Liver (tissue), 3 donors: ENCODE results near the gene CES1.
"Not testable (repeated sequence)": the region's sequence is repeated elsewhere in the genome, so short reads cannot be mapped to it uniquely, and the experiment has no call there.

Source experiments
- EGR1 ChIP-seq, 2 donors: IDR thresholded peaks; 2 replicates each; pipeline ENCODE4 v1.6.1; 2016 to 2018; ENCODE audit warnings: antibody characterized with exemption in 2 of 2, low read depth in 2 of 2
- FOXA2 ChIP-seq: IDR thresholded peaks from 2 replicates; pipeline ENCODE4 v1.6.1; 2016; ENCODE audit warnings: antibody characterized with exemption
- JUND ChIP-seq, 2 donors: IDR thresholded peaks; 2 replicates each; pipeline ENCODE4 v1.6.1; 2016; ENCODE audit warnings: antibody characterized with exemption in 2 of 2
- MAX ChIP-seq: IDR thresholded peaks from 2 replicates; pipeline ENCODE4 v1.6.1; 2016; ENCODE audit warnings: antibody characterized with exemption
- REST ChIP-seq: IDR thresholded peaks from 2 replicates; pipeline ENCODE4 v1.6.1; 2016; ENCODE audit warnings: antibody characterized with exemption, mild to moderate bottlenecking
- YY1 ChIP-seq: IDR thresholded peaks from 2 replicates; pipeline ENCODE4 v1.6.1; 2016; ENCODE audit warnings: antibody characterized with exemption, mild to moderate bottlenecking
- TF ChIP-seq, protein P1 (sequence below): fragments of 150-350 bp; IDR thresholded peaks from 2 replicates; pipeline ENCODE4 v1.5.1; 2017; ENCODE audit warnings: improper control_type of control experiment, low read depth, low read length; ENCODE audit not compliant: missing input control
- donor health status: healthy.
- donor health status: healthy.

DNA sequence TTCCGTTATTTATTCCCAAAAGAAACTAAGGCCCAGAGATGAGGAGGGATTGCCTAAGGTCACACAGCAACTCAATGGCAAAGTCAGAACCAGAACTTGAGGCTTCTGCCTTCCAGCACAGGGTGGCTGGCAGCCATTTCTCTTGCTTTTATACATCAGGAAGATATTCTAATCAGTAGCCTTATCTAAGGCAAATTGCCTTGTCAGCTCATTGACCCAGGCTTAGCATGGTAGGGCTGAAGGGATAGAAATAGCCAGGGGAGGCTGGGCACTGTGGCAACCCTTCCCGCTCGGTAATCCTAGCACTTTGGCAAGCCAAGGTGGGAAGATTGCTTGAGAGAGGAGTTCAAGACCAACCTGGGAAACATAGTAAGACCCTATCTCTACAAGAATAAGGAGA is 2.3 kb upstream of the CES1 start:
- TF ChIP-seq YY1: peak; percentile 6
- TF ChIP-seq MAX; EGR1 (IDR thresholded peaks at IDR 0.05; ENCODE audit: low read depth in 2 of 2); JUND (IDR thresholded peaks at IDR 0.05); FOXA2; REST: not testable (repeated sequence)
- TF ChIP-seq, protein P1, sequence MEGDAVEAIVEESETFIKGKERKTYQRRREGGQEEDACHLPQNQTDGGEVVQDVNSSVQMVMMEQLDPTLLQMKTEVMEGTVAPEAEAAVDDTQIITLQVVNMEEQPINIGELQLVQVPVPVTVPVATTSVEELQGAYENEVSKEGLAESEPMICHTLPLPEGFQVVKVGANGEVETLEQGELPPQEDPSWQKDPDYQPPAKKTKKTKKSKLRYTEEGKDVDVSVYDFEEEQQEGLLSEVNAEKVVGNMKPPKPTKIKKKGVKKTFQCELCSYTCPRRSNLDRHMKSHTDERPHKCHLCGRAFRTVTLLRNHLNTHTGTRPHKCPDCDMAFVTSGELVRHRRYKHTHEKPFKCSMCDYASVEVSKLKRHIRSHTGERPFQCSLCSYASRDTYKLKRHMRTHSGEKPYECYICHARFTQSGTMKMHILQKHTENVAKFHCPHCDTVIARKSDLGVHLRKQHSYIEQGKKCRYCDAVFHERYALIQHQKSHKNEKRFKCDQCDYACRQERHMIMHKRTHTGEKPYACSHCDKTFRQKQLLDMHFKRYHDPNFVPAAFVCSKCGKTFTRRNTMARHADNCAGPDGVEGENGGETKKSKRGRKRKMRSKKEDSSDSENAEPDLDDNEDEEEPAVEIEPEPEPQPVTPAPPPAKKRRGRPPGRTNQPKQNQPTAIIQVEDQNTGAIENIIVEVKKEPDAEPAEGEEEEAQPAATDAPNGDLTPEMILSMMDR: not testable (repeated sequence)
